HG02798 (cell line): ENCODE results near the gene ADD3.

Source experiments
- ATAC-seq: cut with Tn5 transposase; IDR thresholded peaks from one replicate; pipeline ENCODE4 v1.9.1; 2021; ENCODE audit warnings: mild to moderate bottlenecking; ENCODE audit not compliant: unreplicated experiment, poor library complexity

Gene ADD3, protein sequence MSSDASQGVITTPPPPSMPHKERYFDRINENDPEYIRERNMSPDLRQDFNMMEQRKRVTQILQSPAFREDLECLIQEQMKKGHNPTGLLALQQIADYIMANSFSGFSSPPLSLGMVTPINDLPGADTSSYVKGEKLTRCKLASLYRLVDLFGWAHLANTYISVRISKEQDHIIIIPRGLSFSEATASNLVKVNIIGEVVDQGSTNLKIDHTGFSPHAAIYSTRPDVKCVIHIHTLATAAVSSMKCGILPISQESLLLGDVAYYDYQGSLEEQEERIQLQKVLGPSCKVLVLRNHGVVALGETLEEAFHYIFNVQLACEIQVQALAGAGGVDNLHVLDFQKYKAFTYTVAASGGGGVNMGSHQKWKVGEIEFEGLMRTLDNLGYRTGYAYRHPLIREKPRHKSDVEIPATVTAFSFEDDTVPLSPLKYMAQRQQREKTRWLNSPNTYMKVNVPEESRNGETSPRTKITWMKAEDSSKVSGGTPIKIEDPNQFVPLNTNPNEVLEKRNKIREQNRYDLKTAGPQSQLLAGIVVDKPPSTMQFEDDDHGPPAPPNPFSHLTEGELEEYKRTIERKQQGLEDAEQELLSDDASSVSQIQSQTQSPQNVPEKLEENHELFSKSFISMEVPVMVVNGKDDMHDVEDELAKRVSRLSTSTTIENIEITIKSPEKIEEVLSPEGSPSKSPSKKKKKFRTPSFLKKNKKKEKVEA

GRCh38 chr10:110007701-110008517 lies at the start of gene ADD3:
Gene ADD3, plus strand, starts transcription at chr10:110007984. Its CDS starts 92,670 bp downstream, at chr10:110100654.
- ATAC-seq, result peak; percentile 70

- no peak for ATAC-seq
These were observed 49.7 kb upstream of the ADD3 start for GRCh38 chr10:109958059-109958458.

DNA sequence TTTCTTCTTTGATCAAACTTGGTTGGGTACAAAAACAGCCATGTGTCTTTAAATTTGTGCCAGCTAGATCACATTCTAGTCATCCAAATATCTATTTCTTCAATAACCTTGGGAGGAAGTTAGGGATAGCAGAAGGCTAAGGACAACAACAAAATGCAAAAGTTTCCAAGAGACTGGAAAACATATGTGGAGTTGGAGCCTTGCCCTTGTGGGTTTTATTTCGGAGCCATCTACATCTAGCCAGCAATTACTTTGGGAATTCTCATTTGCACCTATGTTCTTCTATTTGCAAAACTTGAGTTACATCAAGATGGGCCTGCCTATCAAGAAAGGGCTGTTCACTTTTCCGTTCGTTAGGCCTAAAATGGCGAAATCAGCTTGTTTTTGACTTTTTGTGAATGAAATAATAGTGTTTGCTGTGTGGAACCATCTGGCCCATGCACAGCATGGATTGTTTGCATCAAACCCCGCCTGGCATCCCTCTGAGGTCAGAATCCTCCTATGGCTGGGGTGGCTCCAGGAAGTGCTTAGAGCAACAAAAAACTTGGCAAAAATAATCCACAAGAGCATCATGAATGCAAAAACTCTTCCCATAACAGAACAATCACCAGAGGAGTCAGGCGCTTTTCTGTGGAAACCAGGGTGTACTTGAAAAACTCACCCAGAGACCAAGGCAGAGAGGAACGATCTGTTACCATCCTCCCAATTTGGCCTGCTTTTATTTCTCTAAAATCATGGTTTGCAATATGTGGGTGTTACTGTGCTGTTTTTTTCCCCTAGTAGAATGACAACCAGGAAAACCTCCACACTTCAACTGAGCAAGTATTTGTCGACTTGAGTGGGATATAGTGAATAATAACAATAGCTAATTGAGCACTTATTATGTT lies 48.3 kb upstream of the ADD3 start:
- ATAC-seq, result no peak

GRCh38 chr10:109960682-109961081 lies 47.1 kb upstream of the ADD3 start:
- no peak for ATAC-seq

- no peak for ATAC-seq
These were observed 46.4 kb upstream of the ADD3 start for GRCh38 chr10:109961174-109962001.

DNA sequence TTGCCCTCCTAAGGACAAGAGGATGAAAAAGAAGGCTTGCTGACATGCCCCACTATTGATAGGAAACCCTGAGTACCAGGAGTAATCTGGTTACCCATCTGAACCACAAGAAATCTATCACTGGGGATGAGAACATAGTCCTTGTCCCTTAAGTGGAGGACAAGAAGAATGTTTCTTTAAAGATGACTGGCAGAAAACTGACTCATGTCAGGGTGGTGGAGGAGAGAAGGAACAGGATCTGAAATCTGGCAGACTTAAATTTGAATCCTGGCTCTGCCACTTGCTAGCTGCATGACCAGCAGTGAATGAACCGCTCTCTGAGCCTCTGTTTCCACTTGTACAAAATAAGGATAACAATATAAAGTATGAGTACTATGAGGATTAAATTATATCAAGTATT lies 45.5 kb upstream of the ADD3 start:
- no peak for ATAC-seq

DNA sequence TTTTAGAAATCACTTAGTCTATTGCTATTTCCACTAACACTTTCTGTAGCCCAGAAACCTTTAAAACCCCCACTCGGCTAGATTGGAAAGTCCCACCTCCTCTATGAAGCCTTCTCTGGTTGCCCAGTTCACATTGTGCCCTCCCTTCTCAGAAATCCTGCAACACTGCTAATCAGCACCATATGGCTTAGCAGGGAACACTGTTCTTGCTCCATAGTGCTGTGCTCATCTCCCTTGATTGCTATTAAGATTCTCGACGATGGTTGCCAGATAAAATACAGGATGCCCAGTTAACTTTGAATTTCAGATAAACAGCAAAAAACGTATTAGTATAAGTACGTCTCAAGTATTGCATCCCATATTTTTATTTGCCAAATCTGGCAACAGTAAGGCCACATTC lies 44.3 kb upstream of the ADD3 start:
- no peak for ATAC-seq

GRCh38 chr10:109964318-109964717 lies 43.5 kb upstream of the ADD3 start:
- ATAC-seq, result no peak

GRCh38 chr10:109966961-109967738 lies 40.6 kb upstream of the ADD3 start:
- no peak for ATAC-seq

GRCh38 chr10:109967739-109968088 lies 40.1 kb upstream of the ADD3 start:
- ATAC-seq, result no peak

- no peak for ATAC-seq
These were observed 38.6 kb upstream of the ADD3 start for GRCh38 chr10:109968953-109969759.

DNA sequence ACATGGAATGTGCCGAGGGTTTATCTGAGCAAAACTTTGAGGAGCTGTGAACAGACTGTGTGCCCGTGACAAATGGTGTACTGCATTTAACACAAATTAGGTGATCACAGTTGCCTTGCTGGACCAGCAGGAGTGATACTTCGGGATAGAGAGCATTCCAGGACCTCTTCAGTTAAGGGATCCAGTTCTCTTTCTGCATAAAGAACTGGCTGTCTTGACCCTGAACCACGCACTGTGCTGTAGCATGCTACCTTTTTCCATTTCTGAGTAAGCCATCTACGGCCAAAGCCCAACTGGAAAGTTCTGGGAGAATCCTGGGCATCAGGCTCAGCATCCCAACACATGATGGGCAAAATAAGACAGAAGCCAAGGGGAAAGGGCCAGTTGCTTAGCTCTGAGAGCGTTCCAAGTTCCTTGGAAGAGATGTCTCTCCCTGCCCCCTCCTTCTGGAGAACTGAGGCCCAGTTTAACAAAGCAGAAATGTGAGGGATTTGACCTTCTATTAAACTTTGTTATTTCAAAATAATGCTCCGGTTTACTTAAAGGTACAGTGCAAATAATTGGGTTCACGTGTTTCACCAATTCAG lies 37.9 kb upstream of the ADD3 start:
- no peak for ATAC-seq

DNA sequence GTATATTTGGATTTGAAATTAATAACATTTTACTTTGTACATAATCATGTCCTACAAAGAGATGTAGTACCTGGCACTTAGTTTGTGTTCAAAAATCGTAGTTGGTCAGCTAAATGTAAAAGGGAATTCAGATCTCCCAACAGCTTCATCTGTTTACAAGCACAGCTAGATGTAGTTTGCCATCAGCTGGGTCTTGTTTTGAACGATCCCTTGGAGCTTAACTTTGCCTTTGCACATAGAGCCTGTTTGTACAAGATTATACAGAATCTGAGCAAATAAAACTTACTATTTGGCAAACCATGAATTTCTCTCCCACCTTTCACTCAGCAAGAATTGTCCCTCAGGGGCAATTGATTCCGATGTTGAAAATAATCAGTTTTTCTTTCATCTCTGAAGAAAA lies 36.1 kb upstream of the ADD3 start:
- no peak for ATAC-seq

DNA sequence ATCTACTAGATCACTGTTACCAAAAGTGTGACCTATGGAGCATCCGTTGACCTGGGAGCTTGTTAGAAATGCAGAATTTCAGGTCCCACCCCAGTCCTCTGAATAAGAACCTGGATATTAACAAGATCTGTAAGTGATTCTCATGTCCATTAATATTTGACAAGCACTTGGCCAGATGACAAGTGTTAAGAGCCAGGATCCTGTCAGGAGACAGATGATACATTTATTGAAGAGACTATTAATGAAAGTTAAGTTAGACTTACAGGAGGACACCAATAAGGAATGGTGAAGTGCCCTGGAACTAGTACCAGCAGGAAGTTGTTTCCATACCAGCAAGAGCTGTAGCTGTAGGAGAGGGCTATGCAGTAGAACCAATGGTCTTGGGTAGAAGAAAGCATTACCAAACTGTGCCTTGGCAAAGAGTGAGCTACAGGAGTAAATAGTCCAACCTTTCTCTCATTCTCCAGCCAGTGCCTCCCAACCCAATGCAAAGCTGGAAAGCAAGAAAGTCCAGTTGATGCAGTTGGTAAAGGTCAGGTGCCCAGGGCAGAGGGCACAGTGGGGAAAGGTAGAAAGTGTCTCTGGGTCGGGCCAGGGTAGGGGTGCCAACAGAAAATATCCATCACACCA lies 35.3 kb upstream of the ADD3 start:
- ATAC-seq, result no peak

- no peak for ATAC-seq
These were observed 34.4 kb upstream of the ADD3 start for GRCh38 chr10:109973326-109973829.

DNA sequence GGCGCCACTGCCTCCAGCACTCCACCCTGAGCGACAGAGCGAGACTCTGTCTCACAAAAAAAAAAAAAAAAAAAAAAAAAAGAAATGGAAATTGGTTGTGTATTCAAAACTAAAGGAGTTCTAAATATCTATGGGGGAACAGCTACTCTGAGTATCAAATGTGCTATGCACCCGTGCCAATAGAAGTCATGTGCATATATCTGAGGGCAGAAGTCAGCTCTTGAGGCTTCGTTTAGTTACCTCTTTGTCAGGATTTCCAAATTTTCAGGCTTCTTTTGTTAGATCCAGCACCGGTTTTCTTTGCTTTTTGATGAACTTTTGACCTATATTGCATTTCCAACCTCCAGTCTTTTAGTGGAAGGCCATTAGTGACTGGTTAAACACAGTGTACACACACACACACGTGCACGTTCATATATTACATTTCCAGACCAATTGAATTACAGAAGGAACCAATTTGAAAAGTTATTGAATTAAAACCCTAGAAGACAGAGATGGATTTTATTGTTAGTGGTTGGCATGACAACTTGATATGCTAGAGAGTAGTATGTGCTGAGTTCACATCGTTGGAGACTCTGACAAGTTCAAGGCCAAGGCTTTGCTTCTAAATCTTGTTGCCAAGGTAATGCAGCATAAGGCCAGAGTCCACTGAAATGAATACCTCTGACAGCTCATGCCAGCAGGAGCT lies 33.1 kb upstream of the ADD3 start:
- no peak for ATAC-seq
